ENCODE measurements around the gene FBXL20.

GRCh38 chr17:39212841-39213480 lies 188.5 kb downstream of the FBXL20 start:
- TF ChIP-seq CTCF (IDR thresholded peaks at IDR 0.05) (no peak), POLR2A (IDR thresholded peaks at IDR 0.05) (no peak)

Data from Peyer's patch (tissue), 4 donors.